HG03469 (cell line): ENCODE measurements around the gene SIKE1.
"Not testable (repeated sequence)": the region's sequence is repeated elsewhere in the genome, so short reads cannot be mapped to it uniquely, and the experiment has no call there.

Experiments
- ATAC-seq: cut with Tn5 transposase; IDR thresholded peaks from one replicate; pipeline ENCODE4 v1.9.1; 2021; ENCODE audit warnings: mild to moderate bottlenecking, moderate library complexity, moderate number of reproducible peaks; ENCODE audit not compliant: unreplicated experiment

SIKE1 gene

GRCh38 chr1:114756009-114756892, 24.2 kb downstream of the SIKE1 start:
- peak; percentile 26 for ATAC-seq

DNA sequence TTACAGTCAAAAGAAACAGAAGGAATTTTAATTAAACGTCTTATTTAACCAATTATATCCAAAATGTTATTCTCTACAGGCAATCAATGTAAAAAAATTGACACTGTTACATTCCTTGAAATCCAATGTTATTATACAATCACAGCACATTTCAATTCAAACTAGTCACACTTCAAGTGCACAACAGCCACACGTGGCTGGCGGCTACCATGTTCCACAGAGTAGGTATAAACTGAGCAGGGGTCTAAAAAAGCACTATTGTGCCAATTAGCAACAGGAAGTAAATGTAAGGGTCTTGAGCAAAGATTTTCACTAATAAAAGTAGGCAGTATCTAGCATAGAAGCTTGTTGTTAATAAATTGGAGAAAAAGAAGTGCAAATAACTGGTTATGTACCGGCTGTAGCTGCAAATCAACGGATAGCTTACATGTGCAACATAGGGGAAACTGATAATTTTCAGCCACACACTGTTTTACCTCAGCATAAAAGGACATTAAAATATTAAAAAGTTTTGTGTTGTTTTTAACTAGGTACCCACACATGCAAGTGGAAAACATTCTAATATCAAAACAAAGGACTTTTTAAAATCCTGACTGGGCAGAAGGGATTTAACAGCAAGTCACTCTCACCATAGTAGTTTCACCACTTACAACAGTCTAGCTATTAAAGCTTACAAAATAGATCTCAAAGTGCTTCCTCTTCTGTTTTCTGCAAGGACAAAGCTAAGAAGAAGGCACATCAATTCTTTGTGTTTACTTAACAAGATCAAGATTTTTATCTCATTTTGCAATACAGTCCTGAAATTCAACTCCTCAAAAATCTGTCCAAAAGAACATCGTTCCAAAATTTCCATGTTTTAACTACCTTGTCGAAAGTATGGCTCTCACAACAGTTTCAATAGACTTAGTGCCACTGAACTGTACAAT, 25.2 kb downstream of the SIKE1 start:
- ATAC-seq, result no peak

DNA sequence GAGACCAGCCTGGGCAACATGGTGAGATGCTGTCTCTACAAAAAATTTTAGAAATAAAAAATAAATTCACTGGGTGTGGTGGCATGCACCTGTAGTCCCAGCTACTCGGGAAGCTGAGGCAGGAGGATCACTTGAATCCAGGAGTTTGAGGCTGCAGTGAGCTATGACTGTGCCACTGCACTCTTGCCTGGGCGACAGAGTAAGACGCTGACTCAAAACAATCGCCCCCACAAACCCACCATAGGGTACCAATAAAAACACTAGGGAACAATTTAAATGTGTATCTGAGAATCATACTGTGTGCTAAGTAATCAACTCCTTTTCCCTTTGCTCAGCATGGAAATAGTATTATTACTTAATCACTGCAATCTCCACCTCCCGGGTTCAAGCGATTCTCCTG, 26.8 kb downstream of the SIKE1 start:
- not testable (repeated sequence) for ATAC-seq

DNA sequence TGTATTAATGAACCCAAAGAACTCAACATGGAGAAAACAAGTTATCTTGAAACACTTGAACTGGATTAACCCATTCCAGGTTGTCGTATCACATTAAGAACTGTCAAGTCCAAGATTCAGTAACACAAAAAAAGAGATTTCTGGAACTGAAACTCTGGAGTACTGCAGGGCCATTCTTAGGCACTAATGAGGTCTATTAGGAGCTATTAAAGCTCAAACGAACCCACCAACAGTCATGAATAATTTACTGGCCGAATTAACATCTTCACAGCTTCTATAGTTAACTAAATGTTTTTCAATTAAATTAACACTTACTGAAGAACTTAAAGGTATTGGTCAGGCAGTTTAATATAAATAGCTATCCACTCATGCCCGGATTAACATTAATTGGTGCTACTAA, 27.3 kb downstream of the SIKE1 start:
- no peak for ATAC-seq

GRCh38 chr1:114750780-114751179, 29.7 kb downstream of the SIKE1 start:
- no peak for ATAC-seq

GRCh38 chr1:114749835-114750234, 30.6 kb downstream of the SIKE1 start:
- no peak for ATAC-seq

DNA sequence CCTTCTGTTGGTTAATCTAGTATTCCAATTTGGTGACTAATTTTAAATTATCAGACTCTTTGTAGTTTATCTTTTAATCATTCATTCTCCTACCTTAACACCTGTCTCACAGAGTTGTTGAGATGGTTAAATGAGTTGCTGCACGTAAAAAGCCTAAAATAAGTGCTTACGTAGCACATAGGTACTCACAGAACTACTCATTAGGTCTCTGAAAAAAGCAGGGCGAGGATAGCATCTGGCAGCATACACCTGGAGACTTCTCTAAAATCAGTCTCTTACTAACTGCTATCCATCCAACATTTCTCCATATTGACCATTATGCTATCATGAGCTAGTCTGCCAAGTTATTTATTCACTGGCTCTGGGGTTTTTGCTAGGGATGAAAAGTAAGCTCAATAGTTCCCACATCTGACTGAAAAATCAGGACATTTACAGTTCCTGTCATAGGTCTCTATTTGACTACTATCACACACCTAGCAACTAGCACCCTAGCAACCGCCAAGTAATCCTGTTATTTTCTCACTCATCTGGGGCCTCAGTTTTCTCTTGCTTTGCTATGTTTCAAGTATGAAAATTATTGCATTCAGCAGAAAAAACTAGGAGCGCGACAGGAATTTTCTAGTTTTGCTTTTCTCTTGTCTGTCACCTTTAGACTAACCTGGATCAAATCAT, 33.9 kb downstream of the SIKE1 start:
- ATAC-seq, result no peak

DNA sequence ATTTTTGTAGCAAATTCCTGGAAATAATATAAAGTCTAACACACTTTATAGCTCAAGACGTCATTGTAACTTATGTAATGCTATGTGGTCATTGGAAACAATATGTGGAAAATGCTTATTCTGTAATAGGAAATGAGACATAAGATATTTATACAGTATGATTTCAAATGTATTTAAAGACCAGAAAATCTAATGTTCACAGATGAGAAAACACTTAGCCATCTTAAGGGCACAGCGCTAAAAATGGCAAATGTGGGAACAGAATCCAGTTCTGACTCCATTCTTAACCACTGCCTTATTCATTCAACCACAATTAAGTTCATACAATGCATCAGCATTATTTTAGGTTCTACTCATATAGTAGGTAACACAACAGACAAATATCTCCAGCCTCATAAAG, 35.2 kb downstream of the SIKE1 start:
- ATAC-seq, result no peak

GRCh38 chr1:114741963-114742746, 38.3 kb downstream of the SIKE1 start:
- ATAC-seq, result no peak

- no peak for ATAC-seq
These were observed 40.2 kb downstream of the SIKE1 start for GRCh38 chr1:114740331-114740730.

DNA sequence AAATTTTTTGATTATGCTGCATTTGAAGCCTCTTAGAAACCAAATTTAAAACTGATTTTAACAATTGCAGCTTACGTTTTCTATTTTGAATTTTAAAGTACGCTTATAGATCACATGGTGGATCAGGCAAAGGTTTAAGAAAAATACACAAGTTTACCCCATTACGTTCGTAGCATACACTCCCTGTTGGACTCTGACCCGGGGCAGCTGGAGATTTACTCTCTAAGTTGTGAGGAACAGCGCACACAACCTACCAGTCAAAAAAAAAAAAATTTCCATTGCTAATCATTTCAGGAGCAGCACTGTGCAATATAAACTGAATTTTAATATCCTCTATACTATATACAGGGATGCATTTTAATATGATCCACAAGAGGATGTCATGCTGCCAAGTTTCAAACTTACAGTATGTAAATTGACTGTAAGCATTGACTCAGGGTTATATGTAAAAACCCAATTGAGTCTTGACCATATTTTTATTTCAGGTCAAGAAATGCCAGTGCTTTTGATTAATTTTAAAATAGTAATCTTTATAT, 43.1 kb downstream of the SIKE1 start:
- ATAC-seq, result no peak

DNA sequence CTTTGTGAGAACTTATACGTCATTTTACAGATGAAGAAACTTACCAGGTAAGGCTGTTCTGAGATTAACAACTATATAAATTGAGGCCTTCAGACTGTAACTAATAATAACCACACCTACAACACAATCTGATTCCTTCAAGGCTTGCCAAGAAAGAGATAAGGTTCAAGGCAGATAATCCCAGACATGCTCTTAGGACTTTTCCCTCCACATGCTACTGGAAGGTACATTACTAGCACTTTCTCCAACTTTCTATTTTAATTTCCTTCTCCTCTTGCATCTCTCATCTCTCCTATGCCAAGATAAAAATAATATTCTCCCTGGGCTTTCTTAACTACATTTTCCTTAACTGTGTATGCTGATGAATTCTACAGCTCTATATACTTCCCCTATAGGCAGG, 45.0 kb downstream of the SIKE1 start:
- no peak for ATAC-seq

- ATAC-seq, result no peak
These were observed 50.7 kb downstream of the SIKE1 start for GRCh38 chr1:114729782-114730181.

GRCh38 chr1:114728553-114728952, 51.9 kb downstream of the SIKE1 start:
- no peak for ATAC-seq

- no peak for ATAC-seq
These were observed 55.3 kb downstream of the SIKE1 start for GRCh38 chr1:114725230-114725629.

DNA sequence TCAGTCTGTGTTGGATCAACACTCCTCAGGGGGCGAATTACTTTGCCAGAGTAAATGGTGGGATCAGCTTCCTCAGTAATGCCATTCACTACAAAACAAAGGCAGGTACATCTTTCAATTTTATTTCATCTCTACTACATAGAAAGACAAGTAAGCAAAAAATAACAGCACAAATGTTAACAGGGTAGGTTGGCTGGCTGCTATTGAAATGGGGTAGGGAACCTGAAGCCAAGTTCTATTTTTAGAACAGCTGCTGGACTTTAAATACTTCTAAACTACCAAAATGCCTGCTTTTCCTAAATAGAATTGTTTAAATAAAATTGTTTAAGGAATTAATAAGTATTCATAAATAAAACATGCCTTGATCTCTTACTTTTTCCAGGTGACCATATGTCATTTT, 56.6 kb downstream of the SIKE1 start:
- no peak for ATAC-seq

DNA sequence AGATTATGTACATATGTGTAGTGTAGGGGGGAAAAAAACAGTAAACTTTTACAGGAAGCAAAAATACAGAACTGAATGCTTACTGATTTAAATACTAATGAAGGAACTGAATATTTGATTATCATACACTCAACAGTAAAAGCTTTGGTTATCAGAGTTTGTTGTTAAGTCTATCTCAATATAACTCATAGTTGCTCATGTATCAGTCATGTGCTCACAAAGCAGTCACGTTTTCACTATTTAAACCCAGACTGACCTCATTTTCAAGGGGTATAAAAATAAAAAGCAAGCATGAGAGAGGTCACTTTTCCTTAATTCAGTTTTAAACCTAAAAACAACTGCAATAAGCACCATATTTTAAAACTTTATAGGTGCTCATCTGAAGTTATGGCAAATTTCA, 57.0 kb downstream of the SIKE1 start:
- no peak for ATAC-seq

DNA sequence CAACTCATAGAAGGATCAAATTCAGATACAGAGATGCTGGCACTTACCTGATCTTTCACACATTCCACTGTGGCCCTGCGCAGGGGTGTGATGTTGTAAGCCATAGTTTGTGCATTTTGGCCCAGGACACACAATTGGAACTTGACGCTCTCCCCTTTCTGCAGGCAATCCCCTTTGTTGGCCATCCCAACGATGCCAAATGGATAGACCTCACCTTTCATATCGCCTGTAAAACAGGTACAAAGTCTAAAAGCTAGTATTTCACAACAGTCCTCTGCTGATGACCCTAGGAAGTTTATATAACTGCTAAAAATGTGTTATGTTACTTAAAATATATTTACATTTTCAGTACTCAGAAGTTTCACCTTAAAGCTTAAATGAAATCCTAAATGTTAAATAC, 60.0 kb downstream of the SIKE1 start:
- ATAC-seq, result no peak
